Measurements from ENCODE around the gene HS1BP3. TPM values are rescaled to one million over a fixed set of nuclear protein-coding genes. Genes with fewer than 3 reads are reported as not detected.
A peak's percentile ranks its signal among the peaks of the same experiment; 100 is the strongest.

HS1BP3 gene
- total and polyA plus RNA-seq, 2 of the 13 experiments (the other 11 are each of a cell fraction or from before 2014, with no cell fraction given), result 15.2 to 22.0 TPM

- TF ChIP-seq, protein P1, sequence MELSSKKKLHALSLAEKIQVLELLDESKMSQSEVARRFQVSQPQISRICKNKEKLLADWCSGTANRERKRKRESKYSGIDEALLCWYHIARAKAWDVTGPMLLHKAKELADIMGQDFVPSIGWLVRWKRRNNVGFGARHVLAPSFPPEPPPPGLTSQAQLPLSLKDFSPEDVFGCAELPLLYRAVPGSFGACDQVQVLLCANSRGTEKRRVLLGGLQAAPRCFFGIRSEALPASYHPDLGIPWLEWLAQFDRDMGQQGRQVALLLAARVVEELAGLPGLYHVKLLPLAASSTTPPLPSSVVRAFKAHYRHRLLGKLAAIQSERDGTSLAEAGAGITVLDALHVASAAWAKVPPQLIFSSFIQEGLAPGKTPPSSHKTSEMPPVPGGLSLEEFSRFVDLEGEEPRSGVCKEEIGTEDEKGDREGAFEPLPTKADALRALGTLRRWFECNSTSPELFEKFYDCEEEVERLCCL (CRISPR knock-in tag; IDR thresholded peaks at IDR 0.05; ENCODE audit: borderline replicate concordance), result 0 out of 2 replicates have a peak, but pooled peaks have one; percentile 35
- TF ChIP-seq IKZF5 (CRISPR knock-in tag; IDR thresholded peaks at IDR 0.05) (peak; percentile 66), ARNT (IDR thresholded peaks at IDR 0.05) (no peak), SSRP1 (CRISPR knock-in tag; IDR thresholded peaks at IDR 0.05) (peak; percentile 81; the same call in 1 of the 2 replicates), ZNF552 (CRISPR knock-in tag; IDR thresholded peaks at IDR 0.05; ENCODE audit: borderline replicate concordance) (0 out of 2 replicates have a peak, but pooled peaks have one; percentile 44), ZNF567 (CRISPR knock-in tag; IDR thresholded peaks at IDR 0.05; ENCODE audit: borderline replicate concordance) (peak; percentile 1; the same call in 1 of the 2 replicates), ZNF839 (CRISPR knock-in tag; IDR thresholded peaks at IDR 0.05; ENCODE audit: borderline replicate concordance) (peak; percentile 72; the same call in 1 of the 2 replicates), BORCS8-MEF2B (CRISPR knock-in tag; IDR thresholded peaks at IDR 0.05) (no peak; the same call in none of the 2 replicates), ZNF34 (CRISPR knock-in tag; IDR thresholded peaks at IDR 0.05; ENCODE audit: borderline replicate concordance) (peak; percentile 89; the same call in 1 of the 2 replicates), LCORL (IDR thresholded peaks at IDR 0.05) (no peak), LCORL (CRISPR knock-in tag; IDR thresholded peaks at IDR 0.05) (peak; percentile 64; the same call in 1 of the 2 replicates), ZNF713 (CRISPR knock-in tag; IDR thresholded peaks at IDR 0.05) (0 out of 2 replicates have a peak, but pooled peaks have one; percentile 15), ZNF10 (CRISPR knock-in tag; IDR thresholded peaks at IDR 0.05; ENCODE audit: borderline replicate concordance, low read depth) (no peak), RXRA (CRISPR knock-in tag; IDR thresholded peaks at IDR 0.05) (peak; percentile 78; the same call in 1 of the 2 replicates), DDIT3 (CRISPR knock-in tag; IDR thresholded peaks at IDR 0.05) (no peak), RFXAP (CRISPR knock-in tag; IDR thresholded peaks at IDR 0.05; ENCODE audit: borderline replicate concordance) (peak; percentile 81)
- TF ChIP-seq, protein P2, sequence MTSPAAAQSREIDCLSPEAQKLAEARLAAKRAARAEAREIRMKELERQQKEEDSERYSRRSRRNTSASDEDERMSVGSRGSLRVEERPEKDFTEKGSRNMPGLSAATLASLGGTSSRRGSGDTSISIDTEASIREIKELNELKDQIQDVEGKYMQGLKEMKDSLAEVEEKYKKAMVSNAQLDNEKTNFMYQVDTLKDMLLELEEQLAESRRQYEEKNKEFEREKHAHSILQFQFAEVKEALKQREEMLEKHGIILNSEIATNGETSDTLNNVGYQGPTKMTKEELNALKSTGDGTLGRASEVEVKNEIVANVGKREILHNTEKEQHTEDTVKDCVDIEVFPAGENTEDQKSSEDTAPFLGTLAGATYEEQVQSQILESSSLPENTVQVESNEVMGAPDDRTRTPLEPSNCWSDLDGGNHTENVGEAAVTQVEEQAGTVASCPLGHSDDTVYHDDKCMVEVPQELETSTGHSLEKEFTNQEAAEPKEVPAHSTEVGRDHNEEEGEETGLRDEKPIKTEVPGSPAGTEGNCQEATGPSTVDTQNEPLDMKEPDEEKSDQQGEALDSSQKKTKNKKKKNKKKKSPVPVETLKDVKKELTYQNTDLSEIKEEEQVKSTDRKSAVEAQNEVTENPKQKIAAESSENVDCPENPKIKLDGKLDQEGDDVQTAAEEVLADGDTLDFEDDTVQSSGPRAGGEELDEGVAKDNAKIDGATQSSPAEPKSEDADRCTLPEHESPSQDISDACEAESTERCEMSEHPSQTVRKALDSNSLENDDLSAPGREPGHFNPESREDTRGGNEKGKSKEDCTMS (CRISPR knock-in tag; conservative IDR thresholded peaks at IDR 0.05), result no peak
- TF ChIP-seq, protein P3, sequence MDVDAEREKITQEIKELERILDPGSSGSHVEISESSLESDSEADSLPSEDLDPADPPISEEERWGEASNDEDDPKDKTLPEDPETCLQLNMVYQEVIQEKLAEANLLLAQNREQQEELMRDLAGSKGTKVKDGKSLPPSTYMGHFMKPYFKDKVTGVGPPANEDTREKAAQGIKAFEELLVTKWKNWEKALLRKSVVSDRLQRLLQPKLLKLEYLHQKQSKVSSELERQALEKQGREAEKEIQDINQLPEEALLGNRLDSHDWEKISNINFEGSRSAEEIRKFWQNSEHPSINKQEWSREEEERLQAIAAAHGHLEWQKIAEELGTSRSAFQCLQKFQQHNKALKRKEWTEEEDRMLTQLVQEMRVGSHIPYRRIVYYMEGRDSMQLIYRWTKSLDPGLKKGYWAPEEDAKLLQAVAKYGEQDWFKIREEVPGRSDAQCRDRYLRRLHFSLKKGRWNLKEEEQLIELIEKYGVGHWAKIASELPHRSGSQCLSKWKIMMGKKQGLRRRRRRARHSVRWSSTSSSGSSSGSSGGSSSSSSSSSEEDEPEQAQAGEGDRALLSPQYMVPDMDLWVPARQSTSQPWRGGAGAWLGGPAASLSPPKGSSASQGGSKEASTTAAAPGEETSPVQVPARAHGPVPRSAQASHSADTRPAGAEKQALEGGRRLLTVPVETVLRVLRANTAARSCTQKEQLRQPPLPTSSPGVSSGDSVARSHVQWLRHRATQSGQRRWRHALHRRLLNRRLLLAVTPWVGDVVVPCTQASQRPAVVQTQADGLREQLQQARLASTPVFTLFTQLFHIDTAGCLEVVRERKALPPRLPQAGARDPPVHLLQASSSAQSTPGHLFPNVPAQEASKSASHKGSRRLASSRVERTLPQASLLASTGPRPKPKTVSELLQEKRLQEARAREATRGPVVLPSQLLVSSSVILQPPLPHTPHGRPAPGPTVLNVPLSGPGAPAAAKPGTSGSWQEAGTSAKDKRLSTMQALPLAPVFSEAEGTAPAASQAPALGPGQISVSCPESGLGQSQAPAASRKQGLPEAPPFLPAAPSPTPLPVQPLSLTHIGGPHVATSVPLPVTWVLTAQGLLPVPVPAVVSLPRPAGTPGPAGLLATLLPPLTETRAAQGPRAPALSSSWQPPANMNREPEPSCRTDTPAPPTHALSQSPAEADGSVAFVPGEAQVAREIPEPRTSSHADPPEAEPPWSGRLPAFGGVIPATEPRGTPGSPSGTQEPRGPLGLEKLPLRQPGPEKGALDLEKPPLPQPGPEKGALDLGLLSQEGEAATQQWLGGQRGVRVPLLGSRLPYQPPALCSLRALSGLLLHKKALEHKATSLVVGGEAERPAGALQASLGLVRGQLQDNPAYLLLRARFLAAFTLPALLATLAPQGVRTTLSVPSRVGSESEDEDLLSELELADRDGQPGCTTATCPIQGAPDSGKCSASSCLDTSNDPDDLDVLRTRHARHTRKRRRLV (CRISPR knock-in tag; IDR thresholded peaks at IDR 0.05), result 0 out of 2 replicates have a peak, but pooled peaks have one; percentile 55
Observed at GRCh38 chr2:20650877-20651730, at the start of gene HS1BP3 (continued).

Data from HepG2 (cell line).